Mesodermal cell (in vitro differentiated cells): ENCODE results near the gene NKAPL.
"Not testable (repeated sequence)": the region's sequence is repeated elsewhere in the genome, so short reads cannot be mapped to it uniquely, and the experiment has no call there.

Experiments used
- H3K27ac ChIP-seq: 2 replicates; pipeline ENCODE4 v1.7.0; 2013; ENCODE audit warnings: mild to moderate bottlenecking, low read depth, low read length, moderate library complexity; ENCODE audit not compliant: severe bottlenecking
- H3K36me3 ChIP-seq: 2 replicates; pipeline ENCODE4 v1.7.1; 2013; ENCODE audit warnings: mild to moderate bottlenecking, low read length, moderate library complexity; ENCODE audit not compliant: control insufficient read depth, insufficient read depth
- H3K4me1 ChIP-seq: one replicate; pipeline ENCODE4 v1.7.1; 2013; ENCODE audit warnings: mild to moderate bottlenecking, low read length; ENCODE audit not compliant: insufficient read depth, control insufficient read depth, poor library complexity, severe bottlenecking
- H3K4me3 ChIP-seq: 2 replicates; pipeline ENCODE4 v1.7.0; 2013; ENCODE audit warnings: low read length, control low read depth, mild to moderate bottlenecking; ENCODE audit not compliant: insufficient read depth, poor library complexity, severe bottlenecking; ENCODE audit errors: extremely low read depth
- H3K9me3 ChIP-seq: 2 replicates; pipeline ENCODE4 v1.7.1; 2013; ENCODE audit warnings: mild to moderate bottlenecking, low read length, moderate library complexity; ENCODE audit not compliant: control insufficient read depth
- WGBS, 2 experiments: methylation state at CpG; one replicate each; pipeline ENCODE4 v1.1.5; 2013; ENCODE audit warnings: missing lambda C conversion rate in 2 of 2; ENCODE audit not compliant: insufficient coverage in 2 of 2; 5-methylcytosine and 5-hydroxymethylcytosine counted together

Gene NKAPL

DNA sequence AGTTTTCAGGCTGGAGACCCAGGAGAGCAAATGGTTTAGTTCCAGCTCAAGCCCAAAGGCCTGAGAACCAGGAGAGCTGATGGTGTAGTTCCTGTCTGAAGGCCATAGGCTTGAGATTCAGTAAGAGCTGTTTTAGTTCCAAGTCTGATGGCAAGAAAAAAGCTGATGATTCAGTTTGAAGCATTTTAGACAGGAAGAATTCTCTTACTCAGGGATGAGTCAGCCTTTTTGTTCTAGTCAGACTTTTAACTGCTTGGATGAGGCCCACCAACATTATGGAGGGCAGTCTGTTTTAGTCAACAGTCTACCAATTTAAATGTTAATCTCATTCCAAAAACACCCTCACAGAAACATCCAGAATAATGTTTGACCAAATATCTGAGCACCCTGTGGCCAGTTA, 10.4 kb downstream of the NKAPL start:
- Histone ChIP-seq H3K36me3 (peaks cover 32% of the 10 kb centered on the region), H3K4me3 (no peak overlapping the region), H3K9me3 (no peaks in the 10 kb centered on the region), H3K4me1 (peaks cover 8% of the 10 kb centered on the region), H3K27ac (peak overlapping the region; percentile 62)

- Histone ChIP-seq H3K4me3 (no peak overlapping the region), H3K4me1 (no peaks in the 10 kb centered on the region), H3K9me3 (no peaks in the 10 kb centered on the region), H3K36me3 (peaks cover 65% of the 10 kb centered on the region), H3K27ac (no peak overlapping the region)
These were observed 15.8 kb downstream of the NKAPL start for GRCh38 chr6:28274888-28275287.

DNA sequence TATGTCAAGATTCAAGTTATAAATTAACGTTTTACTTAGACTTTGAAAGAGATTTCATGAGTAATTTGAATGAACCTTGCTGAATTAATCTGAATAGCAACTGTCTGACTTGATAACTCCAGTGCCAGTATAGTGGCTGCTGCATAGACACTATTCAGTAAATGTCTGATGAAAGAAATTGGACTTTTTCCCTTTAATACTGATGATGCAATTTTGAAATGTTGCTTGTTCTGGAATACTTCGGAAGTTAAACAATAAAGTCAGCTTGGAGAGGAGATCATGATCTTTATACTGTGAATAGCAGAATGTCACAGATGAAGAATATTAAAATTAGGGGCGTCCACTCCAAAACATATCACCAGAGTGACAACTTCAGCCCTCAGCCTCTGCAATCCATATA, 18.6 kb downstream of the NKAPL start:
- Histone ChIP-seq H3K4me1 (peaks cover 2% of the 10 kb centered on the region), H3K9me3 (no peaks in the 10 kb centered on the region), H3K4me3 (no peak overlapping the region), H3K36me3 (peaks cover 47% of the 10 kb centered on the region), H3K27ac (no peak overlapping the region)
- WGBS, 2 experiments: 60 to 100% methylated on average over 1 of the region's 3 CpGs

DNA sequence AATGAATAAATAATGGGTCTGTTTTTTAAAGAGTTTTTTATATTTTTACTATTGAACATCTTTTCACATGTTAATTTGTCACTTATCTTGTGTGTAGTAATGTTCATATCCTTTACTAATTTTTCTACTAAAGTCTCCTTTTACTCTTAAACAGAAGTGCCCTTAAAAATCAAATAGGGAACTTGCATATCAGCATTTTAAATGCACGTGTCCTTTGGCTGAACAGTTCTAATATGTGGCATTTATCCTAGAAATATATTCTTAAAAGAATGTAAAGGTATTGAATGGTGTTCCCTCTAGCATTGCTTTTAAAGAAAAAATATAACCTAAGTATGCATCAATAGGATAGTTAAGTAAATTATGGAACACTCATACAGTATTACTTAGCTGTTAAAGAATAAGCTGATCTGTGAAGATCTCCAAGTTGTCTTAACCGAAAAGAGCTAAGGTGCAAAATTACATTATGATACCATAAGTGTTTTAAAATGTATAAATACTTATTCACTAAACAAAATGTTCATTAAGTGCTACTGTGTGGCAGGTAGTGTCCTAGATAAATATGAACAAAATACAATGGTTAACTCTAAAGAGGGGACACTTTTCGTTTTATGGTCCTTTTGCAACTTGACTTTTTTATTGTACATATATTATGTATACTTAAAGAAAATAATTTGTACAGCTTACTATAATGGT, 21.6 kb downstream of the NKAPL start:
- Histone ChIP-seq H3K27ac (no peak overlapping the region), H3K4me1 (peaks cover 5% of the 10 kb centered on the region), H3K4me3 (peak overlapping the region; percentile 81), H3K9me3 (no peaks in the 10 kb centered on the region), H3K36me3 (peaks cover 49% of the 10 kb centered on the region)
- WGBS, 2 experiments: no CpG with 5 or more reads among the region's 3 CpGs

DNA sequence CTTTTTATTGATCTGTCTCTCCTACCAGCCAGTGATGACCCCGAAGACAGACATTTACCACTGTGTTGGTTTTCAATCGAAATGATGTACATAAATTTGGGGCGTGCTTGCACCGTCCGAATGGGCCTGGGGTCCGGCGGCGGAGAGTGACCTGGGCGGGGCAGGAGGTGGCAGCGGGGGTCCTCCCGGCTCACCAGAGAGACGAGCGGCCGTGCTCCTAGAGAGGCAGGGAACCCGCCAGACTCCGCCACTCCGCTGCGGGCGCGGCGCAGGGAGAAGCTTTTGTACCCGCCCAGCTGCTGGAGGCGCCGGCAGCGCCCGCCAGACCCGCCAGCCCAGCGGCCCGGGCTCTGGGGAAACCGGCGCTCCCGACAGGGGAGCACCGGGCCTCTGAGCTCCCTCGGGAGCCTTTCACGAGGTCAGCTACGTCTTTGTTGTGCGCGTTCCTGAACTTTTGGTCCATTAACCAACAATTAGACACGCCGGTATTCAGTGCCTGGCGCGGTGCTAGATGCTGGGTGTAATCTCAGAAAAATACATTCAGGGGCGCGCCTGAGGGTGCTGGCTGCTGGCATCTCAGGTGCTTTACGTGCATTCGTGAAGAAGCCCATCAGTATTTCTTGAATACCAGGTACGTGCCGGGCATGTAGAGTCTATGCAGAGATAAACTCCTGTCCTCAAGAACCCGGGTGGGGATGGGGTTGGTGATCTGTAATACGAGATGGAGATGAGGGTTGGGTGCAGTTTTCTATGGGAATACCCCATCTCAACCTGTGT, 22.4 kb downstream of the NKAPL start, which contains the start of gene PGBD1:
Gene PGBD1, plus strand, starts transcription at position 285 of the 777 bp plus-strand sequence. CDS start 2,242 bp downstream, outside the sequence.
- 0% methylated on average over 29 to 44 of the region's 50 CpGs for WGBS, 2 experiments
- H3K36me3 ChIP-seq: peaks cover 49% of the 10 kb centered on the region
- peaks cover 5% of the 10 kb centered on the region for H3K4me1 ChIP-seq
- H3K4me3 ChIP-seq: peak within 1 kb of the TSS; percentile 81
- H3K9me3 ChIP-seq: no peaks in the 10 kb centered on the region
- no peak within 1 kb of the TSS for H3K27ac ChIP-seq

- 100% methylated on average over 2 of the region's 2 CpGs for WGBS, 2 experiments
- Histone ChIP-seq H3K36me3 (peaks cover 50% of the 10 kb centered on the region), H3K4me3 (no peak overlapping the region), H3K27ac (no peak overlapping the region), H3K9me3 (no peaks in the 10 kb centered on the region), H3K4me1 (peaks cover 5% of the 10 kb centered on the region)
These were observed 23.8 kb downstream of the NKAPL start for GRCh38 chr6:28282926-28283325.

- H3K4me3 ChIP-seq: no peak overlapping the region
- H3K36me3 ChIP-seq: peaks cover 47% of the 10 kb centered on the region
- H3K9me3 ChIP-seq: no peaks in the 10 kb centered on the region
- no peaks in the 10 kb centered on the region for H3K4me1 ChIP-seq
- no peak overlapping the region for H3K27ac ChIP-seq
These were observed 32.5 kb downstream of the NKAPL start for GRCh38 chr6:28291573-28291972.

- no peak overlapping the region for H3K27ac ChIP-seq
- 93 to 100% methylated on average over 1 to 3 of the region's 5 CpGs for WGBS, 2 experiments
These were observed 36.2 kb downstream of the NKAPL start for GRCh38 chr6:28295326-28295725.

GRCh38 chr6:28296520-28297060, 37.5 kb downstream of the NKAPL start:
- 87 to 94% methylated on average over 4 to 5 of the region's 7 CpGs for whole genome bisulfite sequencing, 2 experiments

More at GRCh38 chr6:28295326-28295725, 36.2 kb downstream of the NKAPL start:
- peaks cover 35% of the 10 kb centered on the region for H3K36me3 ChIP-seq
- no peak overlapping the region for H3K4me3 ChIP-seq
- H3K9me3 ChIP-seq: no peaks in the 10 kb centered on the region
- no peaks in the 10 kb centered on the region for H3K4me1 ChIP-seq

DNA sequence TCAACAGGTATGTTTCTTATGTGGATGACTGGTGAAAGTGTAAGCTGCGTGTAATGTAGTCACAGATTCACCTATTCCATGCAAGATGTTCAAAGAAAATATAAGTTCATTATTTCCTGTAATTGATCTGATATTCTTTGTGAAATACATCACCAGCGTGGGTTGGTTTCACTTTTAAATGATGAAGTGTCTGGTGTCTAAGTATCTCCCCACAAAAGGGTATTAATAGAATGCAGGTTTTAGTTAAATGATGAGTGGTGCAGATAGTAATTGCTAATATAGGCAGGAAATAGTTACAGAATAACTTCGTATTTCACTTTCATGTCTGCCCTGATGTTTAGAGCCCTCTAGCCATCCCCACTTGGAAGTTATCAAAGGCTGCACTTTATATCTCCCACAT, 44.5 kb downstream of the NKAPL start:
- H3K4me3 ChIP-seq: no peak overlapping the region
- 100% methylated on average over 1 of the region's 3 CpGs; no CpG with 5 or more reads in 1 of the 2 experiments for WGBS, 2 experiments
- H3K27ac ChIP-seq: no peak overlapping the region
- no peaks in the 10 kb centered on the region for H3K9me3 ChIP-seq
- peaks cover 38% of the 10 kb centered on the region for H3K36me3 ChIP-seq
- no peaks in the 10 kb centered on the region for H3K4me1 ChIP-seq

More at GRCh38 chr6:28296520-28297060, 37.5 kb downstream of the NKAPL start:
- no peak overlapping the region for H3K4me3 ChIP-seq
- H3K9me3 ChIP-seq: no peaks in the 10 kb centered on the region
- H3K27ac ChIP-seq: no peak overlapping the region
- H3K36me3 ChIP-seq: peaks cover 44% of the 10 kb centered on the region
- H3K4me1 ChIP-seq: no peaks in the 10 kb centered on the region

- not testable (repeated sequence) for H3K9me3 ChIP-seq, H3K4me1 ChIP-seq, H3K4me3 ChIP-seq, H3K27ac ChIP-seq
- H3K36me3 ChIP-seq: peaks cover 18% of the 10 kb centered on the region
These were observed 47.3 kb downstream of the NKAPL start for GRCh38 chr6:28306363-28306762.
